Immature natural killer cell (primary cell): ENCODE measurements around the gene POFUT1. TPM values are rescaled to one million over a fixed set of nuclear protein-coding genes. Genes with fewer than 3 reads are reported as not detected.

Source experiments
- polyA plus RNA-seq, 3 donors: library from polyadenylated mRNA; unstranded; fragments of 300-500 nt; fragmentation: Illumina TruSeq; gene quantifications; one replicate each; pipeline ENCODE4 v1.2.3, GENCODE V29; 2021

Gene POFUT1
- polyA plus RNA-seq, 3 donors from 2014 or later: 7.5 to 15.4 (median 10.6) TPM

Other genes starting within 250 kb of the POFUT1 start
- not detected for gene XKR7, start 239.7 kb upstream of the POFUT1 start, polyA plus RNA-seq
- not detected for gene CCM2L, start 197.4 kb upstream of the POFUT1 start, polyA plus RNA-seq
- gene HCK, start 155.6 kb upstream of the POFUT1 start, polyA plus RNA-seq: 1 to 10 TPM; 1.7 to 8.8 (median 7.3) TPM
- 10 to 100 TPM; 22.0 to 42.9 (median 38.5) TPM for gene TM9SF4, start 98.2 kb upstream of the POFUT1 start, polyA plus RNA-seq
- gene PLAGL2, start 137 bp upstream of the POFUT1 start, polyA plus RNA-seq: 1 to 10 TPM; 1.3 to 3.4 (median 1.6) TPM
- gene KIF3B, start 69.8 kb downstream of the POFUT1 start, polyA plus RNA-seq: 1 to 10 TPM; 1.1 to 3.2 (median 1.4) TPM
- 10 to 100 TPM in 1 of 3 donors, 1 to 10 TPM in 2; 2.9 to 11.0 (median 5.3) TPM for gene ASXL1, start 150.5 kb downstream of the POFUT1 start, polyA plus RNA-seq